Femur (tissue), 1 donor: Measurements from ENCODE around the gene PPAN.

Source experiments
- DNase-seq: peaks from one replicate; pipeline ENCODE4 v3.0.0-alpha.2; 2017

Gene PPAN, protein sequence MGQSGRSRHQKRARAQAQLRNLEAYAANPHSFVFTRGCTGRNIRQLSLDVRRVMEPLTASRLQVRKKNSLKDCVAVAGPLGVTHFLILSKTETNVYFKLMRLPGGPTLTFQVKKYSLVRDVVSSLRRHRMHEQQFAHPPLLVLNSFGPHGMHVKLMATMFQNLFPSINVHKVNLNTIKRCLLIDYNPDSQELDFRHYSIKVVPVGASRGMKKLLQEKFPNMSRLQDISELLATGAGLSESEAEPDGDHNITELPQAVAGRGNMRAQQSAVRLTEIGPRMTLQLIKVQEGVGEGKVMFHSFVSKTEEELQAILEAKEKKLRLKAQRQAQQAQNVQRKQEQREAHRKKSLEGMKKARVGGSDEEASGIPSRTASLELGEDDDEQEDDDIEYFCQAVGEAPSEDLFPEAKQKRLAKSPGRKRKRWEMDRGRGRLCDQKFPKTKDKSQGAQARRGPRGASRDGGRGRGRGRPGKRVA

DNA sequence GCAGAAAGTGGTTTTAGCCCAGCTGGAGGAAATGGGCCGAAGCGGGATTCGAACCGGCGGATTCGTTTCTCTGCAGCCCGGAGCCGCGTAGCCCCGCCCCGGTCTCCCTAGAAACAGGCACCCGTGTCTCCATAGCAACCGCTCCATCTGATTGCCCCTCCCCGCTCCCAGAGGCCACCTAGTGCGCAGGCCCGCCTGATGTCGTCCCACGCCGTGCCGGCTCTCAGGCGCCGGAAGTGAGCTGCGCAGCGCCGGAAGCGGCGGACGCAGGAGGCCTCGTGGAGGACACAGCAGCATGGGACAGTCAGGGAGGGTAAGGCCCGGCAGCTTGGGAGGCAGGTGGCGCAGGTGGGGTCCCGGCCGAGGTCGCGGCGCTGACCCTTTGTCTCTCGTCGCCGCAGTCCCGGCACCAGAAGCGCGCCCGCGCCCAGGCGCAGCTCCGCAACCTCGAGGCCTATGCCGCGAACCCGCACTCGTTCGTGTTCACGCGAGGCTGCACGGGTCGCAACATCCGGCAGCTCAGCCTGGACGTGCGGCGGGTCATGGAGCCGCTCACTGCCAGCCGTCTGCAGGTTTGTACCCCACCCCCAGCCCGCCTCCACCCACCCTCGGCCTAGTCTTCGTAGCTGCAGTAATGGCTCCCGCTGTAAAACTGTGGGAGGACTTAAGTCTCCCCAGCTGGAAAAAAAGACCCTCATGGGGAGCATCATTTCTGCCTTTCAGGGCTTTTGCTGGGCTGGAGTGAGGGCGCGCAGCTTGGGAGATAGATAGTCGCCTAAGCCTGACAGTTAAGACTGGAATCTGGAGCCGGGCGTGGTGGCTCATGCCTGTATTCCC, at the start of gene PPAN:
PPAN (plus strand) TSS at position 263 of the 837 bp plus-strand sequence; CDS start at position 296, 33 bp downstream.
- DNase-seq = peak; percentile 99

DNA sequence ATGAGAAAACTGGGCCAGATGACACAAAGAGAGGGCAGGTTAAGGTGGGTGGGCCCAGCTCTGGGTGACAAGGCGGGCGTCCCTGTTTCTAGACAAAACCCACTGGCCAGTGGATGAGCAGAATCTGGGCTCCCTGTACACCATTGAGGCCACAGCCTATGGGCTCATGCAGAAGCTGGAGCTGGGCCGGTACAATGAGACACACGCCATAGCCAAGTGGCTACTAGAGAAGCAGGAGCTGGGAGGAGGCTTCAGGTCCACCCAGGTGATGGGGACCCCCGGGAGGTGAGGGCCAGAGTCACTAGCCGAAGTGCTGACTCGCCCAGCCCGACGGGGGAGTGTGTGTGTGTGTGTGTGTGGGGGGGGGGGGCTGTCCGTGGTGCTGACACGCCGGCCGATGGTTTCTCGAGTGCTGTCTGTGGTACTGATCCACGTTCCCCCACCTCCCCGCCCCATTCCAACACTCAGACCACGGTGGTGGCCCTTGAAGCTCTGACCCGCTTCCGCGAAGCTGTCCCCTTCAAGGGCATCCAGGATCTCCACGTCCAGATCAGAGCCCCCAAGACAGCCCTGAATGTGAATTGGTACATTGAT, 44.3 kb upstream of the PPAN start:
- no peak for DNase-seq

- DNase-seq = no peak
Observed at GRCh38 chr19:10068205-10068604, 38.0 kb upstream of the PPAN start.

- no peak for DNase-seq
Observed at GRCh38 chr19:10069046-10069445, 37.1 kb upstream of the PPAN start.

DNA sequence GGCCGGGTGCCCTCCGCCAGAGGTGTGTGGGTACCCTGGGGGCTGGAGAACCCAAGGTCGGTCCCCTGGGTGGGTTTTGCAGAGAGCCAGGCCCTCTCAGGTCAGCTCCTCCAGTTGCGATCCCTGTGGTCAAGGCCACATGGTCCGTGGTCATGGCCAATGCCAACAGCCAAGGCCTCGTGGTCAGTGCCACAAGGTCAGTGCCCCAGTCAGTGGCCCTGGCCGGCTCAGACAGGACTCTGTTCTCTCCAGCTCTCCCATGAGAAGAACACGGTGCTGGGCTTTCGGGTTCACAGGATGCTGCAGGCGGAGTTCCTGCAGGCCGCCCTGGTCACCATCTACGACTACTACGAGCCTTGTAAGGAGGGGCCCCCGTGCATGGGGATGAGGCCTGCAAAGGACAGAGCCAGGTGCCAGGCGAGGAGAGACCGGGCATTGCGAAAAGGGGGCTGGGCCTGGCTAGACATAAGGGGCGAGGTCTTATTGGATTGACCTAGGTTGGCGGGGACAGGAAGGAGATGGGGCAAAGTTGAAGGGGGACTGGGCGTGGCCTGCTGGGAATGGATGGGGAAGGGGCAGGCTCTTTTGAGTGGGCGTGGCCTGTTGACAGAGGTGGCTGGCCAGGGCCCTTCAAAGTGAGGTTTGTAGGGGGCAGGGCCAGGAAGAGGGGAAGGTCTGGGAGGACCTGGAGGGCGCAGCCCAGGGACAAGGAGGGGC, 35.3 kb upstream of the PPAN start:
- no peak for DNase-seq

- no peak for DNase-seq
Observed at GRCh38 chr19:10074153-10074552, 32.0 kb upstream of the PPAN start.

- no peak for DNase-seq
Observed at GRCh38 chr19:10076535-10076934, 29.6 kb upstream of the PPAN start.

- no peak for DNase-seq
Observed at GRCh38 chr19:10078329-10078728, 27.8 kb upstream of the PPAN start.

DNA sequence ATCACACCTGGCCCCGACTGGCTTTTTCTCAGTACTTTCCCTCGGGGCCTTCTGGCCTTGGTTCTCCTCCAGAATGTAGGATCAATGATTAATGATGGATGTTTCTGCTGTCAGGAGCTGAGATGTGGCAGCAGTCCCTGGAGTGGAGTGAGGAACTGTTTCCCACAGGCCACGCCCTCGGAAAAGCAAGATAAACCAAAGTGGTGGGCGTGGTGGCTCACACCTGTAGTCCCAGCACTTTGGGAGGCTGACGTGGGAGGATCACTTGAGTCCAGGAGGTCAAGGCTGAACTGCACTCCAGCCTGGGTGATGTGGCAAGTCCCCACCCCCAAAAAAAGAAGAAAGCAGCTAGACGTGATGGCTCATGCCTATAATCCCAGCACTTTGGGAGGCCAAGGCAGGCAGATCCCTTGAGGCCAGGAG, 27.1 kb upstream of the PPAN start:
- no peak for DNase-seq

DNA sequence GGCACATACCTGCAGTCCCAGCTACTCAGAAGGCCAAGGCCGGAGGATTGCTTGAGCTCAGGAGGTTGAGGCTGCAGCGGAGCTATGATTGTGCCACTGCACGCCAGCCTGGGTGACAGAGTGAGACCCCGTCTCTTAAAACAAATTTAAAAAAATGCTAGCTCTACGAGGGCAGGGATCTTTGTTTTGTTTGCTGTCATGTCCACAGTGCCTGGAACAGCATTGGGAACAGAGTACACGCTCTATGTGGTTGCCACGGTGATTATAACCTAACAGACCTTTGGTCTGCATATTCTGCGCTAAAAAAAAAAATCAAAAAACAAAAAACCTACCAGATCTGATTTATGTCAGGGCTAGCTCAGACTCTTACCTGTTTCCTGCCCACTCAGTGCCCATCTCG, 22.3 kb upstream of the PPAN start:
- DNase-seq = no peak

DNA sequence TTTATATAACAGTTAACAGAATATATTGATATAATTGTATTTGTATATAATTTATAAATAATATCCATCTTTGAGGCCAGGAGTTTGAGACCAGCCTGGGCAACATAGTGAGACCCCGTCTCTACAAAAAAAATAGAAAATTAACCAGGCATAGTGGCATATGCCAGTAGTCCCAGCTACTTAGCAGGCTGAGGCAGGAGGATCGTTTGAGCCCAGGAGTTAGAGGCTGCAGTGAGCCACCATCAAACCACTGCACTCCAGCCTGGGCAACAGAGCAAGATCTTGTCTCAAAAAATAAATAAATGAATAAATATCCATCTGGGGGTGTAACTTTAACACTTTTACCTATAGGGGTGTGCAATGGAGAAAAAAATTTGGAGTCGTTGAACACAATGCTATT, 21.4 kb upstream of the PPAN start:
- no peak for DNase-seq

- peak; percentile 83 for DNase-seq
Observed at GRCh38 chr19:10085641-10086590, 20.2 kb upstream of the PPAN start, which contains the start of gene SHFL. Gene SHFL (plus strand): TSS chr19:10086317. CDS start chr19:10086428, 111 bp downstream.

DNA sequence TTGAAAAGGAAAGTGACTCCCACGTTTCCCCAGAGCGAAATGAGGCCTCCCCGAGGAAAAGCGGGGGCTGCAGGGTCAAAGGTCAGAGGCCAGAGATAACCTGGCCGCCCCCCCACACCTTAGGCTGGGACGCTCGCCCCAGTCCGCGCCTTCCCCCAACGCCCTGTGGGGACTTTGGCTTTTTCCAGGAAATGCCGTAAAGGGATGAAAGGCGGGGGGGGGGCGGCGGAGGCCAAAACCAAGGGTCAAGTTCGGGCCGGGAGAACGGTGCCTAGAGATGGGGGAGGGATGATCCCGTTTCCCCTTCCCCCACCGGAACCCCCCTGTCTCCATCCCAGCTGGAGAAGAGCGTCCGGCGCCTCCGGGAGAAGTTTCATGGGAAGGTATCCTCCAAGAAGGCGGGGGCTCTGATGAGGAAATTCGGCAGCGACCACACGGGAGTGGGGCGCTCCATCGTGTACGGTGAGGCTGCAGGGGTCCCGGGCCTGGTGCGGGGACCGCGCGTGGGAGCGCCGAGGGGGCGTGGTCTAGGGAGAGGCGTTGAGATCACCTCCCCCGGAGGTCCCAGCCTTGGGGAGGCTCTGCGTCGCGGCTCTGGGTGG, 19.5 kb upstream of the PPAN start:
- no peak for DNase-seq

DNA sequence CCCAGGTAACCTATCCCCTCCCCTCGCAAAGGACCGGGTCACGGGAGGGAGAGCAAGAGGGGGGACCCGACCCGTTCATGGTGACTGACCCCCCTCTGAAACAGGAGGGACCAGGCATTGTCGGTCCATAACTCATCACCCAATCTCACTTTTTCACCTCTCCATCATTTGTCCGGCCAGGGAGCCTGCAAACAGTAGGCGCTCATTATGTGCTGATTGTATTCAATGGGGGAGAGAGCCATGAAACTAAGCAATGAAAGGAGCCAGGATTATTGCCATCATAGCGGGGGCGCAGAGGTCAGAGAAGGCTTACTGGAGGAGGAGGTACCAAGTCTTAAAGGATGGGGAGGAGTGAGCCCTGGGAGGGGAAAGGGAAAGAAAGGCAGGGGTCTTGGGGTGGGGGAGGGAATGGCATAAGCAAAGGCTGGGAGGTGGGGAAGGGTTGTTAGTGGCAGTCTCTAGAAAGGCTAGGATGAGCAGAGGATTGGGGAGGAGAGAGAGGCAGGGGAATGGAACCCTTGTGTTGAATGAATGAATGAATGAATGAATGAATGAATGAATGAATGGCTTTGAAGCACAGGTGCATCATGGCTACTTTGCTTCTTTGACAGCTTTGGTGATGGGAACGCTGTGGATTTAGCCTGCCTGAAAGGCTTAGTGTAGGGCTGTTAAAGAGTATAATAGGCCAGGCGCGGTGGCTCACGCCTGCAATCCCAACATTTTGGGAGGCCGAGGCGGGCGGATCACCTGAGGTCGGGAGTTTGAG, 18.7 kb upstream of the PPAN start:
- DNase-seq = no peak

DNA sequence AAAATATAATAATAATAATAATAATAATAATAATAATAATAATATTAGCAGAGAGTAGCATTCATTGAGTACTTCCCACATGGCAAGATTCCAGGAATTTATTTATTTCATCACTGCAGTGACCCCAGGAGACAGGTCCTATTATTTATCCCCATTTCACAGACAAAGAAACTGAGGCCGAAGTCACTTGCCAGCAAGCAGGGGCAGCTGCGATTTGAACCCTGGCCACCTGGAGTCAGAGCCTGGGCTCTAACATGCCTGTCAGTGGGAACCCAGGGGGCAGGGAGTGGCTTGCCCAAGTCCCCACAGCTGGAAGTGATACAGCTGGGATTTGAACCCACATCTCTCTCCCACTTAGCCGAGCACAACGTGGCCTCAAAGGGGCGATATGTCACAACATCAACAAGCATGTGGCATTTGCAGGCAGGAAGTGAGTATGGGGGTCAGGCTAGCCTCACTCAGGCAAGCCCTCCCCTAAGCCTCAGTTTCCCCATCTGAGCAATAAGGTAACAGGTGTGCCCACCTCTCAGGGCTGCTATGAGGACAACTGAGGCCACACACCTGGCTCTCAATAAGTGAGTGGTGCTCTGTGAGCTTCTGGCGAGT, 17.1 kb upstream of the PPAN start:
- no peak for DNase-seq

DNA sequence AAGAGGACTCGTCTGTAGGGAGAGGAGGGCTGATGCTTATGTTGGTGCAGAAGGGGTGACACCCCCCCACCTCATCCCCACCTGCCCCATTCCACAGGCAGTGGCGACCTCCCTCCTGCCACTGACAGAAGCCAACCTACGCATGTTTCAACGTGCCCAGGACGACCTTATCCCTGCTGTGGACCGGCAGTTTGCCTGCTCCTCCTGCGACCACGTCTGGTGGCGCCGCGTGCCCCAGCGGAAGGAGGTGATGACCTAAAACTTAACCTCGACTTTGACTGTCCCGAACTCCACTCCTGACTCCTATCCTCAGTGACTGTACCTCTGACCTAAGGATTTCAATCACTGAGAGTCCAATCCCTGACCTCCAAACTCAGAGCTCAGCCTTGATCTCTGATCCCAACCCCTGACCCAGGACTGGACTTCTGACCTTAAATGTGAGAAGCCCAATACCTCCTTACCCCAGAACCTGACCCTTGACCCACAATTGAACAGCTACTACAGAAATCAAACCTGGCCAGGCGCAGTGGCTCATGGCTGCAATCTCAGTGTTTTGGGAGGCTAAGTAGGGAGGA, 16.3 kb upstream of the PPAN start:
- DNase-seq = no peak

- no peak for DNase-seq
Observed at GRCh38 chr19:10091370-10091687, 14.8 kb upstream of the PPAN start.

DNA sequence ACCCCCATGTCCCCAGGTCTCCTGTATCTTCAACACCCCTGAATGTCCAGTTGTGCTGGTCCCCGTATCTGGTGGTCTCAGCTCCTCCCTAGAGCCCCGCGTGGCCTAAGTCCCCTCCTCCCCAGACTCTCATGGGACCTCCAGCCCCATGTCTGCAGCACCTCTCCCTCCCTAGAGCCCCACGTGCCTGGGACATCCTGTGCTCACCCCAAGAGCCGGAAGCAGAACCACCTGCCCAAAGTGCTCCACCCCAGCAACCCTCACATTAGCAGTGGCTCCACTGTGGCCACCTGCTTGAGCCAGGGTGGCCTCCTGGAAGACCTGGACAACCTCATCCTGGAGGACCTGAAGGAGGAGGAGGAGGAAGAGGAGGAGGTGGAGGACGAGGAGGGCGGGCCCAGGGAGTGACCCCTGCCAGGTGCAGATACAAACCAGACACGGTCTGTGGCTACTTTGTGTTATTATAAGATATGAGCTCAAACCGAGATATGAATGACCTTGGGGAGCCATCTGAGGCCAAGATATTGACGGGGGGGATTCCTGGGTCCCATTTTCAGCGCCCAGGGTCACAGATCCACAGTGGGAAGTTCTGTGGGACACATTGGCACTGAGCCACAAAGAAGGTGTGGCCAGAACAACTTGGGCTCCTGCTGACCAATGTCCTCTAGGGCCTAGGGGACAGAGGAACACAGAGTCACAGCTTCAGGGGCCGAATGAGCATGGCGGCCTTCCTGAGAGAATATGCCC, 14.1 kb upstream of the PPAN start:
- DNase-seq = no peak
